Regular cardiac myocyte (primary cell): ENCODE results near the gene MARCO. TPM values are rescaled to one million over a fixed set of nuclear protein-coding genes. Genes with fewer than 3 reads are reported as not detected.

Experiments used
- total RNA-seq: library from RNA; depleted of rRNA; stranded (reverse); fragments of >200 nt; gene quantifications from 2 replicates; pipeline ENCODE4 v1.2.3, GENCODE V29; 2014

MARCO gene
- total RNA-seq = not detected in 2 replicates

GRCh38 chr2:118942031-118942430 is at the start of gene MARCO:
MARCO (plus strand) TSS chr2:118942194; CDS start chr2:118942301, 107 bp downstream.

Other genes with a start within 250 kb of the MARCO start
- not detected in 2 replicates for gene EN1, start 94.5 kb upstream of the MARCO start, total RNA-seq
- gene C1QL2, start 216.6 kb downstream of the MARCO start, total RNA-seq = not detected in 2 replicates